COLO668 (cell line): ENCODE results near the gene DCHS1.

Experiments
- DNase-seq: peaks from one replicate; lab custom pipeline; 2025; ENCODE audit not compliant: unreplicated experiment; lab: John Stamatoyannopoulos, UW

Gene DCHS1

DNA sequence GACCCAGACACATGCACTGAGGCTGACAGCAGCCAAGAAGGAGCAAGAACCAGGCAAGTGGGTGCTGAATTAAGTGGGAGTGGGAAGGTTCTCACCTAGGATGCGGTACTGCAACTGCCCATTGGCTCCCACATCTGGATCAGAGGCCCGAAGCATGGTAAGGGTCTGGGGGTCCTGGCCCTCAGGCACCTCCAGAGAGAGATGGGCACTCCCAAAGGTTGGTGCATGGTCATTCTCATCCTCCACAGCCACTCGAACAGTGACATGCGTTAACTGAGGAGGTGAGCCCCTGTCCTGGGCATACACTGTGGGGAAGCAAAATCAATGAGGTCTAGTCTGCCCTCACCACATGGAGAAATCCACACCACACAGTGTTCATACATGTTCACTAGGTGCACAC, 27.1 kb downstream of the DCHS1 start:
- no peak for DNase-seq

DNA sequence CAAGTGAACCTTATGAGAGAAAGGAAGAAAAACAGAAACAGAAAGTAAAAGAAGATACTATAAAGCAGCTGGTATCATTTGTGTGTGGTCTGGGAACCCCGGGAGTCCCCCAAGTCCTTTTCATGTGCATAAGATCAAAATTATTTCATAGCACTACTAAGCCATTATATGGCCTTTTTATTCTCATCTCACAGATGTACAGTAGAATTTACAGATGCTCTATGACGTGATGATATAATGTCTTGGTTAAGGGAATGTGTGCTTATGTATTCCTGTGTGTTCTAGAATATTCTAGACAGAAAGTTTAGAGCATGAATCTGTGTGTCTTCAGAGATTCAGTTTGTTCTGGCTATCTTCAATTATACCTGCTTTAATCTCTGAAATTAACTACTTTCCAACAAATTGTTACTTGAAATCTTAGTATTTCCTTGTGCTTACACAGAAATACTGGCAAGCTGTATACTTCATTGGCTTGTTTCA, 27.8 kb downstream of the DCHS1 start:
- DNase-seq = no peak

DNA sequence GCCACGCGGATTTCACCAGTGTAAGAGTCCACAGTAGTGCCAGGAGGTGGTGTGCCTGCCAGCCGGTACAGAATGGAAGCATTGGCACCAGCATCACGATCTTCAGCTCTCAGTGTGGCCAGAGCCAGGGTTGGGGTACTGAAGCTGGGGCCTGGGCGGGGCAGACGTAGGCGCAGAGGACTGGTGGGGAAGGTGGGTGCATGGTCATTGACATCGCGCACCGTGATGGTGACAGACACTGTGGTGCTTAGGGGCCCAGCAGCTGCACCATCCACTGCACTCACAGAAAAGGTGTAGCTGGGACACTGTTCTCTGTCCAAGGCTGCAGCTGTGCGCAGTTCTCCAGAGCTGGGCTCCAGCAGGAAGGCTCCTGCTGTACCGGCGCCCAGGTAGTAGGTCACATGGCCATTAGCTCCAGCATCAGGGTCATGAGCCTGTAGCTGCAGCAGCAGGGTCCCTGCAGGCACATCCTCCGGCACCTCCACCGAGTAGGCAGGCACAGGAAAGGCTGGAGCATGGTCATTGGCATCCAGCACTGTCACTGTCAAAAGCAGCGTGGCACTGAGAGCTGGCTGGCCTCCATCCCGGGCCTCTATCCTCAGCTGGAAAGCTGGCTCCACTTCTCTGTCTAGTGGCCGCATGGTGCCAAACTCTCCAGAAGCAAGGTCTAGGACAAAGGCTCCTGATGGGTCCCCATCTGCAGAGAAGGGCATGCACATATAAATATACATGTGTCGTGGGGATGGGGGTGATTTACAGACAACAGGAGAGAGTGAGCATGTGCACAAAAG, 28.4 kb downstream of the DCHS1 start:
- no peak for DNase-seq

DNA sequence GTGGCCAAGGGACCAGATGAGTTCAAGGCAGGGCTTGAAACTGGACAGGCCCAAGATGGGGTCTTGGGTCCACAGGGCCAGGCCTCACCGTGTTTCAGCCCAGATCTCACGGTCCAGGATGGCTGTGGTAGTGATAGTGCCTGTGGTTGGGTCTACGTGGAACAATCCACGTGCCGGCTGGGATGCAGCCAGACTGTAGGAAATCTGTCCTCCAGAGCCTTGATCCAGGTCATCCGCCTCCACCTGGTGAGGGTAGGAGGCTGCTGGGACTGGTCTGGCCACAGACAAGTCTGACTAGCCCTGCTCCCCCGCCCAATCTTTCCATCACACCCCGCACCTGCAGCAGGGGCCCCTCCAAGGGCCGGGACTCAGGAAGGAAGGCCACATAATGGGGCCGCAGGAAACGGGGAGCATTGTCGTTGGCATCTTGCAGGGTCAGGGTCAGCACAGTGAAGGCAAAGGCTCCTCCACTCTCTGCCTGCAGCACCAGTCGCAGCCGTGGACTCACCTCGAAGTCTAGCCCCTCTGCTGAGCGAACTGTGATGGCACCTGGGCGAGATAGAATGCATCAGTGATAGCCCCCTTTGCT, 29.7 kb downstream of the DCHS1 start:
- DNase-seq = no peak

DNA sequence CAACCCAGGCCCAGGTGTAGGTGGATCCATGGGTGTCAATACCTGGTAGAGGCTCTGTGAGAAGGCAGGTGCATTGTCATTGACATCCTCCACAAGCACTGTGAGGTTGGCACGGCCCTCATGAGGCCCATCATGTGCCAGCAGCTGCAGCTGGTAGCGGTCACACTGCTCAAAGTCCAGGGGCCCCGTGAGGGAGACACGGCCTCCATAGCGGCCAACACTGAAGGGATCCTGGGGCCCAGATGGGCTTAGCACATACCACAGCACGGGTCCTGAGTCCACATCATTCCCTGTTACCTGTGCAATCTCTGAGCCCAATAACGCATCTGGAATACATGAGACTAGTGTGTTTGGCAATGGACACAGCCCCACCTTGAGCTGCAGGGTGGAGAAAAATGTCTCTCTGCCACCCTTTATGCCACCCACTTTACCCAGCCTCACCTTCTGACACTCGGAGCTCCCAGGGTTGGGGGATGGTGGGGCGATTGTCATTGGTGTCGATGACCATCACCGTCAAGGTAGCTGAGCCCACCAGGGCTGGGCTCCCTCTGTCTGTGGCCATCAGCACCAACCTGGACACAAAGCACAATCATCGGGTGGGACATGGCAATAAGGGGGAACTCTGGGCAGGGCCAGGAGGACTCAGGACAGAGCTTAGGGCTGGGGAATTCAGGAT, 30.3 kb downstream of the DCHS1 start:
- peak; percentile 30 for DNase-seq

DNA sequence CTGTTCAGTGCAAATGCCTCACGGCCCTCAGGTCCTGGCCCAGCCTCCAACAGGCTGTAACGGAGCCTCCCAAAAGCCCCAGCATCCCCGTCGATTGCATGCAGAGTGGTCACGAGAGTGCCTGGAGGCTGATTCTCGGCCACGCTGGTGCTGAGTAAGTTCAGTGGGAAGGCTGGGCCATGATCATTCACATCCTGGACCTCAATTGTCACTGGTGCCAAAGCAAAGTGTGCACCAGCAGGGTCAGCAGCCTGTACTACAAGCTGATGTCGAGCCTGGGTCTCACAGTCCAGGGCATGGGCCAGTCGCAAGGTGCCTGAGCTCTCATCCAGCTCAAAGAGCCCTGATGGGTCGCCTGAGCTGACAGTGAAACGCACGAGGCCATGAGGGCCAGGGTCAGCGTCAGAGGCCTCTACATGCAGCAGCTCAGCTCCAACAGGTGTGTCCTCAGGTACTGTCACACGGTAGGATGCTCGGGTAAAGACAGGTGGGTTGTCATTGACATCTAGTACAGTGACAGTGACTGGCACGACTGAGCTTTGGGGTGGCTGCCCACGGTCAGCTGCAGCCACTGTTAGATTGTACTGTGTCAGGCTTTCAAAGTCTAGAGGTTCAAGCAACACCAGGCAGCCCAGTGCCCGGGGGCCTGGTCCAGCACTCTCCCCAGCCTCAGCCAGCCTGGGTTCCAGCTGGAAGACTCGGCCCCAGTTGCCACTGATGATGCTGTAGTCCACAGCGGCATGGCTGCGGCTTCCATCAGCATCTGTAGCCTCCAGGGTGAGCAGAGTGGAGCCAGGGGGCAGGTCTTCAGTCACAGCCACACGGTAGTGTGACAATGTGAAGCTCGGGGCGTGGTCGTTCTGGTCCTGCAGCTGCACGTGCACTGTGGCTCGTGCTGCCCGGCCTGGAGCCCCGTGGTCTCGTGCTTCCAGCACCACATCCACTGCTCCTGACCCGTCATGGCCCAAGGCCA, 31.9 kb downstream of the DCHS1 start:
- no peak for DNase-seq

DNA sequence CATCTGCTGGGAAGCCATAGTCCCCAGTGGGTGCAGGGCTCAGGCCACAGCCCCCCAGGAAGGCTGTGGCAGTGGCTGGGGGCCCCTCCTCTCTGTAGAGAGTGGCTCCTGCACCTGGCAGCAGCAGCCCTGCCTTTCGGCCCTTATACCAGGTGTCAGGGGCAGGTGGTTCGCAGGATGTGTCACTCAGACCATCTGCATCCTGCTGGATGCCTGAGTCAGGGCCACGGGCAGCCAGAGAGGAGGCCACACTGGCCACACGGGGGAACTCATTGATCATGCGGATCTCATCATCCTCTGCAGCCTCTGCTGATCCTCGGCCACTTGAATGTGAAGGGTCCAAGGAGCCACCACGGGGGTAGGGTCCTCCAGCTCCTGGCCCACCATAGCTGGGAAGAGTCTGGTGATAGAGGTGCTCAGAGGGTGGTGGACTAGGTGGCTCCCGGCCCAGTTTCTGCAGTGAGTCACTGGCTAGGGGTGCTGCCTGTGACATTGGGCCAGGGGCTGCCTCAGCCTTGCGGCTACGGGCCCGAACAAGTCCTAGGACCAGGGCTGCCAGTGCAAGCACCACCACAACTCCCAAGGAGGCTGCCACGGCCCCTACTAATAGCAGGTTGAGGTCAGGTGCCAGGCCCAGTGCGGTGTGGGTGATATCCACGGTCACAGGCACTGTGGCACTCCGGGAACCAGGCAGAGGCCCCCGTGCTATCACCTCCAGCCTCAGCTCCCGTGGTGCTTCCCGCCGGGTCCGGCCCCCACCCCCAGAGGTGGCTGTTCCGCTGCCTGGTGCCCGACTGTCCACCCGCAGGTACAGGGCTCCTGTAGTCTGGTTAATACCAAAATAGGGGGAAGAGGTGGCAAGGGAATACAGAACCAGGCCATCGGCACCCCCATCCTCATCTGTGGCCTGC, 33.1 kb downstream of the DCHS1 start:
- peak; percentile 84 for DNase-seq

DNA sequence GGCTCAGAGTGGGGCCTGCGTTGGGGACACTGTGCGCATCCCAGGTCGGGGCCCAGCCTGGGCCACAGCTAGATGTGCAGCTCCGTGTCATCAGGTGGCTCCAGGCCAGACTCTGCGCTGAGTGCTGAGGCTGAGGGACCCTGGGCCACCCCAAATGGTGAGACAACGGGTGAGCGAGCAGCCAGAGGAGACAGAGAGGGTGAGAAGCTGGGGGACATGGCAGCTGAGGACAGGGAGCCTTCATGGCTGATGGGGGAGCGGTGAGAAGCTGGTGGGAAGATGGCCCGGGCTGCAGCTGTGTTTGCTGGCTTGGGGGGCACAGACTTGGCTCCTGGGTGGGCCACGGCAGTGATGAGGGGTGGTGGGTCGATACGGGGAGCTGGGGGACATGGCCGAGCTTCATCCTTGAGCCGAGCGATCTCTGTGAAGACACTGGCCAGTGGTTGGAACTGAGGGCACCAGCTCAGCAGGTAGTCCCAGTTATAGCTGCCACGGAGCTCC, 33.8 kb downstream of the DCHS1 start:
- DNase-seq = no peak

DNA sequence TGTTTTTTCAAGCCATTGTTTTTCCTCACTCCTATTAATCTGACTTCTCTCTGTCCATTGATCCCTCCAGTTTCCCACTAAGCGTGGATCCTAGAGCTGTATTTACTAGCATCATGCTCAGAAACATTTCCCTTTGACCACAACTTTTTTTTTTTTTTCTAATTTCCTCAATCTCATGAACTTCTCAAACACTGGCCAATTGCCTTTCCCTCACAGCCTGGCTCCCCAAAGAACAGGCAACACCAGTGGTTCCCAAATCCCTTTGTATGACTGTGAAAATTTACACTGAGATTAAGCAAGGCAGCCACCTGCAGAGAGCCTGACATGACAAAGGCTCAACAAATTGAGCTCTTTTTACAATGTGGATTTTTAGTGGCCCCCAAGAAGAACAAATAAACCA, 35.0 kb downstream of the DCHS1 start:
- DNase-seq = no peak

DNA sequence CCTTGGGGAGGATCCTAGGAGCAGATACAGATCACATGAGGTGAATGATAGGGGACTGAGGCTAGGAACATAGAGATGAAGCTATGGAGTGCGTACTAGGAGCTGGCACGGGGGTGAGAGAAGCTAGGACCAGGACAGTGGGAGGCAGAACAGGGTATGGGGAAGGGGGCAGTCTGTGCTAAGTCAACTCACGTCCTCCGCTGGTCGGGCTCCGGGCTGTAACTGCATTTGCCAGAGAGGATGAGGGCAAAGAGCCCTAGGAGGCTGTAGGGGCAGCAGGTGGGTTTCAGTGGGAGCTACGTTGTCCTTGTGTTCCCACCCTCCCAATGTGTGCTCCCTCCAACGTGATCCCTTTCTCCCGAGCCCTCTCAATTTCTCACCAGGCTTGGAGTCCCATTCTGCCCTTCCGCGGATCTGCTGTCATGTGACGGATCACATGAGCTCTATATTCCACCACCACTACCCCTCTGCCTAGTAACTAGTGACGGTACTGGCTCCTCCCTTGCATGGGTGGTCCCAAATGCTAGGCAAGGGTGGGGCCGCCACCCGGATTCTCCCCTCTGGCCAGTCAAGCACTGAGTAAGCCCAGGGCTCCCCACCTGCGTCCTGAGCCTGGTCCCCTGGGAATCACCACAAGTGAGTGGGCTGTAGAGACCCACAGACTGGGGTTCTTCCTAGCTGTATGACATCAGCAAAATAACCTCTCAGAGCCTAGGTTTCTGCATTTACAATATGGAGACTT, 36.4 kb downstream of the DCHS1 start, which contains the start of gene TPP1:
TSS of gene TPP1 (minus strand) at position 419 of the 742 bp plus-strand sequence. CDS start at position 397, 22 bp downstream.
- peak; percentile 82 for DNase-seq

DNA sequence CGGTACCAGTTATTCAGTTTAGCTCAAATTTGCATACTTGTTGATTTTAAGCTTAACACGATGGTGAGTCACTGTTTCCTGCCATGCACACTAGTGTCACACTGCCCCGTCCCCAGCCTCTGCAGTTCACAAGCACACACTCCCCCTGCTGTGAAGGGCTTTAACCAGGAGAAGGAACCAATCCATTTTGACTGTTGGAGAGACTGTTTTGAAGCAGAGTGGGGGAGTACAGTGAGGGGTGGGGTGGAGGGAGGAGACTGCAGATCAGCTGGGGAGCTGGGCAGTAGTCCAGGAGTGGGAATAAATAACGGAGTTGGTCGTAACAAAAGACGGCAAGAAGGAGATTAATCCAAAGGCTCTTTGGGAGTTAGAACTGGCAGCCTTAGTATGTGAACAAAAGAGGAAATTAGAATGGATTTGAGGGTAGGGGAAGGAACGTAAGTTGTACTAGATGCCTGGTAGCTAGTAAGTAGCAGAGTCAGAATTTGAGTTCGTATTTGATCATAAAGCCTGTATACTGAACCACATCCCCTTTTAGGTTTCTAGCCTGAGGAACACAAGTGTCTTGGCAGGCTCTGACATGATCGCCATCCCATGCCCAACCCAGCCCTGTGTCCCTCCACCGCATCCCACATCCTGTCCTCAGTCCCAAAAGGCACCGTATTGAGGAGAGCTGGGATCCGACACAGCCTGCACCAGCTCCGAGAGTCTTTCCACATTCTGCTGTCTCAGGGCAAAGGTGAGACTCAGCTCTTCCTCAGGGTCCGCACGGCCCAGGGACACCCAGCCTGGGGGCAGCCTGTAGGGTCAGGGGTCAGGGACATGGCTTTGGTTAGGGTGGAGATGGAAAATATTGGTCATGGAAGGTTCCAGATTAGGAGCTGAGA, 37.2 kb downstream of the DCHS1 start:
- peak; percentile 46 for DNase-seq

DNA sequence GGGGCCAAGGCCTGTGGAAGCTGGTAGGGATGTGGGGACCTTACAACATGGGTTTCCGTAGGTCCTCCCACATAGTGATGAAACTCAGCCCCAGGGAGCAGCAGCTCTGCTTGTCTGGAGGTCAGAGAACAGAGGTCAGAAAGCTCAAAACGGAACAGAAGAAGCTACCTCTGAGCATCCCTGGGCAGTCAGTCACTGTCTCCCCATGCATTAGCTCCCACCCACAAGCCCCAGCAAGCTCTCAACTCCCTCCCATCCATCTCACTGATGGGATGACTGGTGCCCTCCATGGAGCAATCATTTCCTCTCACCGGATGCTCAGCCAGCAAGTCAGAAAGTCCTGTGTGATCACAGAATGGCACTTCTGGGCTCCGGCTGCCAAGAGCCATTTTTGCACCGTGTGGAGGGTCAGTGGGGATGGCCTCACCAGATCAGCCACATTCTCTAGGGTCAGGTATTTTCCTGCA, 38.3 kb downstream of the DCHS1 start:
- no peak for DNase-seq

DNA sequence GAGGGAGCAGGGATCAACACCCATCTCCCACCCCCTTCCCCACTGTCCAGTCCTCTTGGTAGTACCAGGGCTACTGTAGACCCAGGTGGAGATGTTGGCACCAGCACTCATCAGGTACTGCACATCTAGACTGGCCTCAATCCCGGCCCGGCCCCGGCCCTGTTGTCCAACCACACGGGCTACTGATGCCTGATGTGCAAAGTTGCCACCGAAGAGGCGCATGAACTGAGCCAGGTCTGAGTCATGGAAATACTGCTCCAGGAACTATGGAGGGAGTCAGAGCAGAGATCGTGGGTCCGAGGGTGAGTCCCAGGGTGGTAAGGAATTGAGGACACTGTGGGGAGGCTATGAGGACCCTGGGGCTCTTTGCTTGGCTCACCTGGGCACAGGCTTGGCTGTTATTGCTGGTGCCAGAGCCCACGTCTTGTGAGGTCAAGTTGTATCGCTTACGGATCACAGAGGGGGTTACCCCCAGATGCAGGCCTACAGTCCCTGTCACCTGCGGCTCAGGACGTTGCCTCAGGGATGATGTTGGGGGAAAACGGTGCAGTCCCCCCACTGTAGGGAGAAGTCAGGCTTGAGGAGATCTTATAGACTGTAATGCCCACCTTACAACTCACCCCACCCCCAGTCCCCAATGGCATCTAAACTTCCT, 38.9 kb downstream of the DCHS1 start:
- no peak for DNase-seq

DNA sequence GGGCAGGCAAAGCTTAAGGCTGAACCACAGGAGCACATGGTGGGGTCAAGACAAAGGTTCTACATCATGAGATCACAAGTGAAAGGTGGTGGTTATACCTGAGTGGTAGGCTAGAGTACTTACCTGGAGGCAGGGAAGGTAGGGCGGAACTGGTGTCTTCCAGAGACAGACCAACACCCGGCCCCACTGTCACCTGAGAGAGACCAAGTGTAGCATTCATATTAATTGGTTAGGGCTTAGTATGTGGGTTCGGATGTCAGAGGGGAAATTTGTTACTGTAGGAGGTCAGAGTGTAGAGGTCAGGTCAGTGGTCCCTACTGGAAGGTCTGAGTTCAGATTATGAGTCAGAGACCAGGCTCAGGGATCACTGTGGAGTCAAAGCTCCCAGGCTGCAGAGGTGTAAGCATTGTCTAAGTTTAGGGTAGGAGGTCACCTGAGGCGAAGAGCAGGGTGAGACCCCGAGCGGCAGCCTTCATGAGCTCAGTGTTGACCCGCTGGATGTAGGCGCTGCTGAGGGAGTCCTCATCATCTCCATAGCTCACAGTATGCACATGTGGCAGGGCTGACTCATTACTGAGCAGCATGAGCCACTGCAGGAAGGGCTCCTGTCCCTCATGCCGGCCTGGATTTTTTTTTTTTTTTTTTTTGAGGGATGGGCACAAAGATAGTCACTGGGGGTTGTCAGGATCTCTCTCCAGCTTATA, 39.6 kb downstream of the DCHS1 start:
- no peak for DNase-seq

DNA sequence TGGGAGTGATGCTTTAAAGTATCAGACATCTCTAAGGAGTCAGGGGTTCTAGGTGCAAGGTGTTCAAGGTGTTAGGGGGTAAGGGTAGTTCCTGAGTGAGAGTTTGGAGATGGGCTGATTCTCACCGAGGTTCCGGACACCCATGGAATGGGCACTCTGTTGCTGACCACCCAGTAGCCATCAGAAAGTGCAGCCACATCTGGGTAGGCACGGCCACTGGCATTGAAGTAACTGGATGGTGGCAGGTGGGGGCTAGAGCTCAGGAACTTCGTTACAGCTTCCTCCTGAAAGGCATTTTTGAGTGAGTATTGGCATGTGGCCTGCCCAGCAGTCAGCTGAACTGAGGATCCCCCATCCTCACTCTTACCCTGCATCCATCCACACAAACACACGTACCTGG, 40.6 kb downstream of the DCHS1 start:
- DNase-seq = no peak

DNA sequence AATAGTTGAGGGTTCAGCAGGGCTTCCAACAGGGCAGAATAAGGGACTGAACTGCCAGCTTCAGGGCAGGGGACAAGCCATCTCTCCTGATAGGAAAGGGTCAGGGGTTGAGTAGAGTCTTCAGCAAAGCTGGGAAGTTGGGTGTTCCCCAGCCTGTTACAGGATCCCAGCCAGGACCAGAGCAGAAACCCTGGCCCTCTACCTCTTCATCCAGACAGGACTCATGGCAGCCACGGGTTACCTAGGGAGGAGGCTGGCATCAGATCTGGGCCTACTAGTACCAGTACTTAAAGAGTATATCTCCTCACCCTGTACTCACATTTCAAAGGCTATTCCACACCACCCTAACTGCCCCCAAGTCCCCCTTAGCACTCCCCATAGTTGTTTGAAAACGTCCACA, 41.2 kb downstream of the DCHS1 start:
- DNase-seq = no peak

DNA sequence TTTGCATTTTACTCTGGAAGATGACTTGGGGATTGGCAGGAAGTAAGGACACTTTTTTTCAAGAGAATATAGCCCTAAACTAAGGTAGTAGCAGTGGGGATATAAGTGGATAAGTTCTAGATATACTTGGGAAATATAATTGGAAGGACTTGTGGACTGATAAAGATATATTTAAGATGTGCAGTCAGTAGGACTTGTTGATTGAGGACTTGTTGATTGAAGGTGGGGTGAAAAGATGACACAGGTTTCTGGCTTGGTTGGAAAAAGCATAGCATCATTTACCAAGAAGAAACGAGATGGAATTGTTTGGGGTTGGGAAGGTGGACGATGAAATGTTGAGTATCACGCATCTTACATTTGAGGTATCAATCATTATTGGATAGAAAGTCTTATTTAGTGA, 42.1 kb downstream of the DCHS1 start:
- DNase-seq = no peak
